Stomach (tissue), 9 donors: ENCODE measurements around the gene RNF11. TPM values are rescaled to one million over a fixed set of nuclear protein-coding genes. Genes with fewer than 3 reads are reported as not detected.
A peak's percentile ranks its signal among the peaks of the same experiment; 100 is the strongest.

Experiments
- DNase-seq, 2 donors: peaks; one replicate each; pipeline versions ENCODE4 v3.0.0 to v3.0.0-alpha.2; 2013 to 2019
- H3K27ac ChIP-seq, 5 donors: fragments of 200-600 bp in 4 of 5; sonication (generic) in 4 of 5; one replicate each; pipeline ENCODE4 v1.5.1; 2013 to 2019; ENCODE audit warnings: mild to moderate bottlenecking in 1 of 5, moderate library complexity in 1 of 5
- H3K27me3 ChIP-seq, 3 donors: fragments of 200-600 bp; sonication (generic); one replicate each; pipeline ENCODE4 v1.5.1; 2017 to 2019; ENCODE audit warnings: mixed run types in 1 of 3
- H3K36me3 ChIP-seq, 4 donors: fragments of 200-600 bp; sonication (generic); 1 replicate in 3 of 4; 2 replicates in 1 of 4; pipeline ENCODE4 v1.5.1; 2016 to 2019
- H3K4me1 ChIP-seq, 4 donors: fragments of 200-600 bp; sonication (generic); one replicate each; pipeline ENCODE4 v1.5.1; 2016 to 2019
- H3K4me3 ChIP-seq, 4 donors: fragments of 200-600 bp; sonication (generic) in 3 of 4; one replicate each; pipeline ENCODE4 v1.5.1; 2016 to 2019; ENCODE audit warnings: mild to moderate bottlenecking in 1 of 4
- H3K9me3 ChIP-seq, 4 donors: fragments of 200-600 bp; sonication (generic); one replicate each; pipeline ENCODE4 v1.5.1; 2016 to 2019
- EP300 ChIP-seq: sonication (generic); formaldehyde crosslinking; IDR thresholded peaks from one replicate; pipeline ENCODE4 v1.6.1; 2017; ENCODE audit warnings: antibody characterized with exemption
- POLR2A ChIP-seq, 4 donors: fragments of 450-650 bp; IDR thresholded peaks; one replicate each; pipeline ENCODE4 v1.6.1; 2016; ENCODE audit warnings: antibody characterized with exemption in 4 of 4, control low read depth in 2 of 4, mild to moderate bottlenecking in 1 of 4, moderate library complexity in 1 of 4
- POLR2AphosphoS5 ChIP-seq, 3 donors: sonication (generic); formaldehyde crosslinking; IDR thresholded peaks; one replicate each; pipeline ENCODE4 v1.6.1; 2016; ENCODE audit warnings: antibody characterized with exemption in 3 of 3
- WGBS, 5 donors: extraction: QIAGEN DNeasy Blood & Tissue Kit in 3 of 5; methylation state at CpG; one replicate each; pipeline versions ENCODE4 v1.1.5 to v1.1.7; 2013 to 2018; 5-methylcytosine and 5-hydroxymethylcytosine counted together
- intact Hi-C: fragments of 100-400 bp; cut with DNase I; formaldehyde crosslinking; loops from one replicate; pipeline ENCODE4 v1.15.1; 2023; ENCODE audit warnings: low total_unique reads
- polyA plus RNA-seq, 3 donors: library from polyadenylated mRNA; stranded (reverse); fragments of 200-250 nt; gene quantifications; one replicate each; pipeline ENCODE4 v1.2.3, GENCODE V29; 2013
- total RNA-seq, 5 donors: library from RNA; depleted of rRNA; stranded (reverse); fragments of >200 nt; gene quantifications; one replicate each; pipeline versions ENCODE4 v1.1.0 to v1.2.3, GENCODE V29; 2014 to 2016
- TF ChIP-seq, protein P1 (sequence below), 7 experiments: fragments of 450-650 bp in 4 of 7; fragments of 200-600 bp in 3 of 7; sonication (generic) in 3 of 7; IDR thresholded peaks; one replicate each; pipeline ENCODE4 v1.5.1; 2016 to 2019; ENCODE audit warnings: antibody characterized with exemption in 7 of 7, control low read depth in 2 of 7, mild to moderate bottlenecking in 1 of 7
- donor health status: healthy with polysubstance abuse.
- donor health status: Bipolar disorder and iron deficiency.
- donor health status: healthy.

Gene RNF11
- total and polyA plus RNA-seq, 8 donors: 34.6 to 120 (median 74.4) TPM

DNA sequence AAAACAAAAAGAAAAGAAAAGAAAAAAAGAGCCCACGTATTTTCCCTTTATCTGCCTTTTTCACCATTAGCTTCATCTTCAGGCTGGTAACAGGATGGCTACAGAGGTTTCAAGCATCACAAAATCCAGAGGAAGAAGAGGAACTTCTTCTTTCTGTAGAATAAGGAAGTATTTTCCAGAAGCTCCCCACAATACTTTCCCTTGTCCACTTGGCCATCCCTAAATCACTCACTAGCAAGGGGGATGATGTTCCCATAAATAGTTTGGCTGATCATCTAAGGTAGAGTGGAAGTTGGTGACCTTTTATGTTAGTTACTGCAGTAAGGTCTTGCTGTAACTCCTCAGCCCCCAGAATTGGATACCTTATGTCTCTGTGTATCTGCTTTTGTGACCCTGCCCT is 45.1 kb upstream of the RNF11 start:
- no peak for DNase-seq
- intact Hi-C loops: no loop called here
- H3K36me3 ChIP-seq: no peaks in the 10 kb centered on the region
- WGBS, 5 donors: 32 to 54% (median 50%) methylated on average over 1 of the region's 1 CpG
- no peak for TF ChIP-seq POLR2AphosphoS5 (IDR thresholded peaks at IDR 0.05)
- TF ChIP-seq EP300: no peak
- TF ChIP-seq, protein P1, sequence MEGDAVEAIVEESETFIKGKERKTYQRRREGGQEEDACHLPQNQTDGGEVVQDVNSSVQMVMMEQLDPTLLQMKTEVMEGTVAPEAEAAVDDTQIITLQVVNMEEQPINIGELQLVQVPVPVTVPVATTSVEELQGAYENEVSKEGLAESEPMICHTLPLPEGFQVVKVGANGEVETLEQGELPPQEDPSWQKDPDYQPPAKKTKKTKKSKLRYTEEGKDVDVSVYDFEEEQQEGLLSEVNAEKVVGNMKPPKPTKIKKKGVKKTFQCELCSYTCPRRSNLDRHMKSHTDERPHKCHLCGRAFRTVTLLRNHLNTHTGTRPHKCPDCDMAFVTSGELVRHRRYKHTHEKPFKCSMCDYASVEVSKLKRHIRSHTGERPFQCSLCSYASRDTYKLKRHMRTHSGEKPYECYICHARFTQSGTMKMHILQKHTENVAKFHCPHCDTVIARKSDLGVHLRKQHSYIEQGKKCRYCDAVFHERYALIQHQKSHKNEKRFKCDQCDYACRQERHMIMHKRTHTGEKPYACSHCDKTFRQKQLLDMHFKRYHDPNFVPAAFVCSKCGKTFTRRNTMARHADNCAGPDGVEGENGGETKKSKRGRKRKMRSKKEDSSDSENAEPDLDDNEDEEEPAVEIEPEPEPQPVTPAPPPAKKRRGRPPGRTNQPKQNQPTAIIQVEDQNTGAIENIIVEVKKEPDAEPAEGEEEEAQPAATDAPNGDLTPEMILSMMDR (IDR thresholded peaks at IDR 0.05): no peak
- TF ChIP-seq POLR2A (IDR thresholded peaks at IDR 0.05): no peak
- H3K9me3 ChIP-seq: no peaks in the 10 kb centered on the region
- H3K4me3 ChIP-seq: no peak overlapping the region
- no peak overlapping the region for H3K27ac ChIP-seq
- no peaks in the 10 kb centered on the region for H3K27me3 ChIP-seq
- peaks cover 0 to 4% (median 0%) of the 10 kb centered on the region in 4 donors for H3K4me1 ChIP-seq

DNA sequence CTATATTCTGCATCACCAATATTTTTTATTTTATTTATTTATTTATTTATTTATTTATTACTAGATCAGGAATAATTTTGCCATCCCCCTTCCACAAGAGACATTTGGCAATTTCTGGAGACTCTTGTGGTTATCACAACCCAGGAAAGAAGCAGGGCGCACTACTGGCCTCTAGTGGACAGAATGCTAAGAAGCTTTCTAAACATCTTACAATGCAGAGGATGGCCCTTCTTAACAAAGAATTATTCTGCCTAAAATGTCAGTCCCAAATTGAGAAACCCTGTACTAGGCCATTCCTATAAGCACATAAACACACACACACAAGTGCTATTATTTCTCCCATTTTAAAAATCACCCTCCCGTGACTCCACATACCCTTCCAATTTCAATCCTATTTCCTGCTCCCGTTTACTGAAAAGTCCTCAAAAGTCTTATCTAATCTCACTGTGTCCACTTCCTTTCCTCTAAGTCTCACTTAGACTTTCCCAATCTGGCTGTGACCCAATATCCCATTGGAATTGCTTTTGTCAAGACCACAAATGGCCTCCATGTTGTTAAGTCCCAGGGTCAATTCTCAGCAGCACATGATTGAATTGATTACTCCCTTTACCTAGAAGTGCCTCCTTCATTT is 43.7 kb upstream of the RNF11 start:
- peak; percentile 69 to 87 for DNase-seq
- H3K4me3 ChIP-seq: no peak overlapping the region
- H3K9me3 ChIP-seq: no peaks in the 10 kb centered on the region
- no peaks in the 10 kb centered on the region for H3K27me3 ChIP-seq
- intact Hi-C loops: no loop called here
- no peak overlapping the region for H3K27ac ChIP-seq
- TF ChIP-seq POLR2AphosphoS5 (IDR thresholded peaks at IDR 0.05) (peak in 1 of 3 donors; percentile 6), EP300 (no peak), POLR2A (IDR thresholded peaks at IDR 0.05) (no peak)
- TF ChIP-seq, protein P1 (IDR thresholded peaks at IDR 0.05): peak in 5 of 7 experiments; percentile 44 to 78 (median 62)
- no peaks in the 10 kb centered on the region for H3K36me3 ChIP-seq
- H3K4me1 ChIP-seq: peaks cover 0 to 4% (median 0%) of the 10 kb centered on the region in 4 donors
- 11 to 29% (median 15%) methylated on average over 3 of the region's 3 CpGs for WGBS, 5 donors

DNA sequence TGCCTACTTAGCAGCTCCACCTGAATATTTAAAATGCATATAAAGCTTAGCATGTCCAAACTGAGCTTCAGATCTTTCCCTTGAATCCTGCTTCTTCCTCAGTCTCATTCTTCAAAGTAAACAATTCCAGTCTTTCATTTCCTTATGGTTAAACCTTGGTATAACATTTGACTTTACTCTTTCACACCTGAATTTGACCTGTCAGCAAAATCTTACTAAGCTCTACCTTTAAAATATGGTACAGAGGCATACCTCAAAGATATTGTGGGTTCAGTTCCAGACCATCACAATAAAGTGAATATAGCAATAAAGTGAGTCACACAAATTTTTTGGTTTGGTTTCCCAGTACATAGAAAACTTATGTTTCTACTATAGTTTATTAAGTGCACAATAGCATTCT is 42.5 kb upstream of the RNF11 start:
- DNase-seq: no peak
- H3K9me3 ChIP-seq: no peaks in the 10 kb centered on the region
- no peak overlapping the region for H3K4me3 ChIP-seq
- no peaks in the 10 kb centered on the region for H3K27me3 ChIP-seq
- intact Hi-C loops: no loop called here
- no peaks in the 10 kb centered on the region for H3K36me3 ChIP-seq
- H3K4me1 ChIP-seq: peaks cover 0 to 4% (median 0%) of the 10 kb centered on the region in 4 donors
- no peak for TF ChIP-seq POLR2AphosphoS5 (IDR thresholded peaks at IDR 0.05)
- no peak for TF ChIP-seq POLR2A (IDR thresholded peaks at IDR 0.05)
- TF ChIP-seq, protein P1 (IDR thresholded peaks at IDR 0.05): no peak
- no peak for TF ChIP-seq EP300
- no peak overlapping the region for H3K27ac ChIP-seq

GRCh38 chr1:51203121-51203873 is 32.8 kb upstream of the RNF11 start:
- H3K36me3 ChIP-seq: no peaks in the 10 kb centered on the region
- 71 to 87% (median 85%) methylated on average over 3 of the region's 3 CpGs for WGBS, 5 donors
- intact Hi-C loops: no loop called here
- no peak for DNase-seq
- TF ChIP-seq POLR2A (IDR thresholded peaks at IDR 0.05) (no peak), POLR2AphosphoS5 (IDR thresholded peaks at IDR 0.05) (no peak), EP300 (no peak)
- TF ChIP-seq, protein P1 (IDR thresholded peaks at IDR 0.05): no peak
- H3K27ac ChIP-seq: no peak overlapping the region
- H3K4me3 ChIP-seq: no peak overlapping the region
- H3K27me3 ChIP-seq: no peaks in the 10 kb centered on the region
- no peaks in the 10 kb centered on the region for H3K9me3 ChIP-seq
- H3K4me1 ChIP-seq: no peaks in the 10 kb centered on the region
